ENCODE results near the gene CD209.
"Not testable (repeated sequence)": the region's sequence is repeated elsewhere in the genome, so short reads cannot be mapped to it uniquely, and the experiment has no call there.

The CD209 gene

GRCh38 chr19:7756258-7756657, 8.9 kb upstream of the CD209 start:
- peaks cover 22% of the 10 kb centered on the region for H3K4me1 Mint-ChIP-seq (ENCODE audit: low read depth)
- no peak overlapping the region for H3K4me3 Mint-ChIP-seq
- no peak overlapping the region for H3K27ac Mint-ChIP-seq
- H3K36me3 Mint-ChIP-seq: peaks cover 22% of the 10 kb centered on the region
- H3K27me3 Mint-ChIP-seq: no peaks in the 10 kb centered on the region
- H3K9me3 Mint-ChIP-seq (ENCODE audit: low read depth): peaks cover 35% of the 10 kb centered on the region

- H3K4me3 Mint-ChIP-seq: no peak overlapping the region
- H3K36me3 Mint-ChIP-seq: peaks cover 5% of the 10 kb centered on the region
- peaks cover 12% of the 10 kb centered on the region for H3K9me3 Mint-ChIP-seq (ENCODE audit: low read depth)
- peak overlapping the region; percentile 91 for H3K27ac Mint-ChIP-seq
- H3K27me3 Mint-ChIP-seq: no peaks in the 10 kb centered on the region
- peaks cover 39% of the 10 kb centered on the region for H3K4me1 Mint-ChIP-seq (ENCODE audit: low read depth)
These were observed 3.9 kb upstream of the CD209 start for GRCh38 chr19:7751157-7751783.

GRCh38 chr19:7748756-7749155, 1.4 kb upstream of the CD209 start:
- Mint-ChIP-seq H3K9me3 (ENCODE audit: low read depth) (peaks cover 3% of the 10 kb centered on the region), H3K27me3 (no peaks in the 10 kb centered on the region), H3K4me3 (no peak overlapping the region), H3K27ac (no peak overlapping the region), H3K36me3 (peaks cover 3% of the 10 kb centered on the region), H3K4me1 (ENCODE audit: low read depth) (peaks cover 33% of the 10 kb centered on the region)

GRCh38 chr19:7748171-7748570, 837 bp upstream of the CD209 start:
- H3K4me1 Mint-ChIP-seq (ENCODE audit: low read depth): peaks cover 32% of the 10 kb centered on the region
- H3K9me3 Mint-ChIP-seq (ENCODE audit: low read depth): peaks cover 3% of the 10 kb centered on the region
- no peak overlapping the region for H3K4me3 Mint-ChIP-seq
- no peak overlapping the region for H3K27ac Mint-ChIP-seq
- H3K36me3 Mint-ChIP-seq: peaks cover 3% of the 10 kb centered on the region
- H3K27me3 Mint-ChIP-seq: no peaks in the 10 kb centered on the region

GRCh38 chr19:7746306-7746705, 1.0 kb downstream of the CD209 start:
- H3K4me1 Mint-ChIP-seq (ENCODE audit: low read depth): peaks cover 22% of the 10 kb centered on the region
- not testable (repeated sequence) for H3K27me3 Mint-ChIP-seq; H3K9me3 Mint-ChIP-seq (ENCODE audit: low read depth); H3K27ac Mint-ChIP-seq; H3K4me3 Mint-ChIP-seq; H3K36me3 Mint-ChIP-seq

GRCh38 chr19:7744871-7745650, 2.3 kb downstream of the CD209 start:
- H3K27ac Mint-ChIP-seq: no peak overlapping the region
- H3K4me1 Mint-ChIP-seq (ENCODE audit: low read depth): peaks cover 10% of the 10 kb centered on the region
- H3K9me3 Mint-ChIP-seq (ENCODE audit: low read depth): no peaks in the 10 kb centered on the region
- H3K36me3 Mint-ChIP-seq: no peaks in the 10 kb centered on the region
- no peak overlapping the region for H3K4me3 Mint-ChIP-seq
- H3K27me3 Mint-ChIP-seq: peaks cover 3% of the 10 kb centered on the region

- Mint-ChIP-seq H3K4me1 (ENCODE audit: low read depth) (peaks cover 8% of the 10 kb centered on the region), H3K27me3 (peaks cover 3% of the 10 kb centered on the region), H3K27ac (no peak overlapping the region)
These were observed 3.0 kb downstream of the CD209 start for GRCh38 chr19:7744199-7744786.

GRCh38 chr19:7743425-7743841, 3.9 kb downstream of the CD209 start:
- Mint-ChIP-seq H3K9me3 (ENCODE audit: low read depth) (no peaks in the 10 kb centered on the region), H3K36me3 (no peaks in the 10 kb centered on the region), H3K4me3 (no peak overlapping the region), H3K27ac (no peak overlapping the region), H3K4me1 (ENCODE audit: low read depth) (peaks cover 5% of the 10 kb centered on the region), H3K27me3 (peaks cover 3% of the 10 kb centered on the region)

More at GRCh38 chr19:7744199-7744786, 3.0 kb downstream of the CD209 start:
- Mint-ChIP-seq H3K9me3 (ENCODE audit: low read depth) (no peaks in the 10 kb centered on the region), H3K4me3 (no peak overlapping the region), H3K36me3 (no peaks in the 10 kb centered on the region)

GRCh38 chr19:7742991-7743390, 4.3 kb downstream of the CD209 start:
- H3K27me3 Mint-ChIP-seq: peaks cover 3% of the 10 kb centered on the region
- H3K27ac Mint-ChIP-seq: no peak overlapping the region
- H3K4me1 Mint-ChIP-seq (ENCODE audit: low read depth): peaks cover 7% of the 10 kb centered on the region
- no peak overlapping the region for H3K4me3 Mint-ChIP-seq
- no peaks in the 10 kb centered on the region for H3K9me3 Mint-ChIP-seq (ENCODE audit: low read depth)
- no peaks in the 10 kb centered on the region for H3K36me3 Mint-ChIP-seq

GRCh38 chr19:7742575-7742974, 4.8 kb downstream of the CD209 start:
- H3K27ac Mint-ChIP-seq: no peak overlapping the region
- peaks cover 8% of the 10 kb centered on the region for H3K4me1 Mint-ChIP-seq (ENCODE audit: low read depth)
- H3K27me3 Mint-ChIP-seq: peaks cover 3% of the 10 kb centered on the region
- H3K4me3 Mint-ChIP-seq: no peak overlapping the region
- no peaks in the 10 kb centered on the region for H3K9me3 Mint-ChIP-seq (ENCODE audit: low read depth)
- H3K36me3 Mint-ChIP-seq: no peaks in the 10 kb centered on the region

- Mint-ChIP-seq H3K4me1 (ENCODE audit: low read depth) (peaks cover 7% of the 10 kb centered on the region), H3K4me3 (no peak overlapping the region), H3K27me3 (peaks cover 3% of the 10 kb centered on the region), H3K36me3 (no peaks in the 10 kb centered on the region), H3K9me3 (ENCODE audit: low read depth) (no peaks in the 10 kb centered on the region), H3K27ac (no peak overlapping the region)
These were observed 6.7 kb downstream of the CD209 start for GRCh38 chr19:7740682-7741054.

- H3K4me3 Mint-ChIP-seq: no peak overlapping the region
- H3K9me3 Mint-ChIP-seq (ENCODE audit: low read depth): no peaks in the 10 kb centered on the region
- peaks cover 3% of the 10 kb centered on the region for H3K27me3 Mint-ChIP-seq
- no peaks in the 10 kb centered on the region for H3K36me3 Mint-ChIP-seq
- H3K4me1 Mint-ChIP-seq (ENCODE audit: low read depth): peaks cover 7% of the 10 kb centered on the region
- no peak overlapping the region for H3K27ac Mint-ChIP-seq
These were observed 7.3 kb downstream of the CD209 start for GRCh38 chr19:7739801-7740681.

- H3K27me3 Mint-ChIP-seq: peaks cover 3% of the 10 kb centered on the region
- H3K9me3 Mint-ChIP-seq (ENCODE audit: low read depth): no peaks in the 10 kb centered on the region
- no peak overlapping the region for H3K4me3 Mint-ChIP-seq
- no peak overlapping the region for H3K27ac Mint-ChIP-seq
- H3K4me1 Mint-ChIP-seq (ENCODE audit: low read depth): peaks cover 7% of the 10 kb centered on the region
- no peaks in the 10 kb centered on the region for H3K36me3 Mint-ChIP-seq
These were observed 8.1 kb downstream of the CD209 start for GRCh38 chr19:7739211-7739755.

- Mint-ChIP-seq H3K36me3 (no peaks in the 10 kb centered on the region), H3K9me3 (ENCODE audit: low read depth) (no peaks in the 10 kb centered on the region), H3K4me1 (ENCODE audit: low read depth) (peaks cover 3% of the 10 kb centered on the region), H3K27ac (peak overlapping the region; percentile 1), H3K4me3 (no peak overlapping the region), H3K27me3 (peaks cover 3% of the 10 kb centered on the region)
These were observed 9.3 kb downstream of the CD209 start for GRCh38 chr19:7738023-7738422.
